Tibial artery (tissue), 4 donors: ENCODE data around the gene EREG.

Source experiments
- DNase-seq, 2 donors: peaks; one replicate each; pipeline ENCODE4 v3.0.0-alpha.2; 2019
- H3K27ac ChIP-seq, 2 donors: fragments of 200-600 bp; sonication (generic) in 1 of 2; 1 replicate in 1 of 2; 2 replicates in 1 of 2; pipeline ENCODE4 v1.5.1; 2018 to 2019; ENCODE audit warnings: mild to moderate bottlenecking in 1 of 2
- H3K27me3 ChIP-seq, 2 donors: fragments of 200-600 bp; sonication (generic) in 1 of 2; one replicate each; pipeline versions ENCODE4 v1.5.1 to v1.6.0; 2016 to 2019
- H3K36me3 ChIP-seq, 3 donors: fragments of 200-600 bp; sonication (generic) in 2 of 3; one replicate each; pipeline ENCODE4 v1.5.1; 2016 to 2019; ENCODE audit warnings: mild to moderate bottlenecking in 2 of 3
- H3K4me1 ChIP-seq, 4 donors: fragments of 200-600 bp; sonication (generic) in 2 of 4; 1 replicate in 3 of 4; 2 replicates in 1 of 4; pipeline ENCODE4 v1.5.1; 2016 to 2019
- H3K4me3 ChIP-seq, 2 donors: fragments of 200-600 bp; sonication (generic) in 1 of 2; 1 replicate in 1 of 2; 2 replicates in 1 of 2; pipeline ENCODE4 v1.5.1; 2018 to 2019; ENCODE audit warnings: mild to moderate bottlenecking in 2 of 2
- H3K9me3 ChIP-seq, 3 donors: fragments of 200-600 bp; sonication (generic) in 1 of 3; one replicate each; pipeline ENCODE4 v1.5.1; 2016 to 2019
- CTCF ChIP-seq, 2 experiments: fragments of 200-600 bp in 1 of 2; fragments of 450-650 bp in 1 of 2; IDR thresholded peaks; one replicate each; pipeline ENCODE4 v1.5.1; 2017 to 2019; ENCODE audit warnings: antibody characterized with exemption in 2 of 2, mild to moderate bottlenecking in 1 of 2, moderate library complexity in 1 of 2
- intact Hi-C: fragments of 100-400 bp; cut with DNase I; formaldehyde crosslinking; loops from one replicate; pipeline ENCODE4 v1.15.0; 2023; ENCODE audit warnings: low total_unique reads

EREG gene

GRCh38 chr4:74374128-74374527 is 9.2 kb downstream of the EREG start:
- no peak overlapping the region for H3K4me3 ChIP-seq
- no peaks in the 10 kb centered on the region for H3K27me3 ChIP-seq
- no peaks in the 10 kb centered on the region for H3K4me1 ChIP-seq
- no peak overlapping the region for H3K27ac ChIP-seq
- H3K9me3 ChIP-seq: no peaks in the 10 kb centered on the region
- no peaks in the 10 kb centered on the region for H3K36me3 ChIP-seq
- DNase-seq: no peak
- TF ChIP-seq CTCF (IDR thresholded peaks at IDR 0.05): no peak
- intact Hi-C loops: loop anchor here (10.0 kb wide), 1 partner anchor 301 kb away; no protein-coding TSS in a partner anchor

DNA sequence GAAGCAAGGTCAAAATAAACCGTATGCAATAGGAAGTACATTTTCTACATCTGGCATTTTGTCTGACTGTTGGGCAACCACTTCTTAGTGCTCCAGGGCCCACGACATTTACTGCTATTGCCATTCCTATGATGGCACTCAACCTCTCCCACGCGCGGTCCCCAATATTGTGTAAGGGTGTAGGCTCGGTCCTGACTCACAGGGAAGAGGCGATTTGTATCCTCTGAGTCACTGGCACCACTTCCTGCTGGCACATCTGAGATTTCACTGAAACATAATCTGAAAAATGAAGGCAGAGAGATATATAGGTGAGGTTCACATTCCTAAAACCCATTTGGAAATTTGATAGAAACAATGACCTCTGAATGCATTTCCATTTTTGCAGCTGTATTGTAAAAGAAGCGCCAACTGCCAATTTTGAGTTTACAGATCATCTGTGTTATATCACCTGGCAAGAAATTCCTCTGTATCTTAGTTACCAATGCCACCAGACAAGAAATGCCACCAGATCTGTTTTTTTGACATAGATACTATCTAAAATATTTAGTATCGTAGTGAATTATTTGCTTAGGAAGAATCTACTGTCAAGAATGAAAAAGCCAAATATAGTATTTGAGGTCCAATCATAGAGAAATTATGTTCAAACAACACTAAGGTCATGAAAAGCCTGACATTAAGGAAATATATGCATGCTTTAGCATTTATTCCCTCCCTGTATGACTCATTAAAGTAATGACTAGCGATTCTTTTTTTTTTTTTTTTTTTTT is 9.8 kb downstream of the EREG start:
- no peak for TF ChIP-seq CTCF (IDR thresholded peaks at IDR 0.05)

DNA sequence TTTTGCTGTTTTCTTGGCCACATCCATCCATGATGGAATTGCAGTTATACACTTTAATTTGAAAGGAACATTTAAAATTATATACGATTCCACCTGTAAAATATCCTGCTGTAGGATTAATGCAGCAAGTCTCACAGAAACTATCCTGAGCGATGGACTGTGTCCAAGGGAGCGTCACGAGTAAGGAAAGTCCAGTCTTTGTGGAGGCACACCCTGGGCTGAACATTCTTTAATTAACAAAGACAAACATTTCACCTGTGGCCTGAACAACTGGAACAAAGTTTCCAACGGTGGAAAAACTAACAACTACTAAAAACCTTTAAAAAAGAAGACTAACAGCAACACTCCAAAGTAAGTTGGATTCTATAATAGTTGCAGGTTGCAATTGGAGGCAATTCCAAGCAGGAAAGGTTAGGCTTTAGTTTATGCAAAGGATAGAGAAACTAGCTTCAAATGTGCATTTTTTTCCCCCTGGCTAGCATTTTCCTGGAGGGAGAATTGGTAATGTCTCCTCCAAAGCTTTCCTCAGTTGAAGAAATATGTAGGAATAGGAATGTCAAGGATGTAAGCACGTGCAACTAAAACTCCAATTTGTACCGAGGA is 11.0 kb downstream of the EREG start:
- intact Hi-C loops: loop anchor here (5.0 to 10.0 kb wide), 2 partner anchors 156 to 299 kb away; no protein-coding TSS in a partner anchor
- Histone ChIP-seq H3K27me3 (no peaks in the 10 kb centered on the region), H3K36me3 (no peaks in the 10 kb centered on the region), H3K4me3 (no peak overlapping the region), H3K4me1 (no peaks in the 10 kb centered on the region), H3K27ac (no peak overlapping the region), H3K9me3 (no peaks in the 10 kb centered on the region)
- no peak for DNase-seq
- no peak for TF ChIP-seq CTCF (IDR thresholded peaks at IDR 0.05)

More for the DNA sequence above, 9.8 kb downstream of the EREG start:
- H3K4me1 ChIP-seq: no peaks in the 10 kb centered on the region
- H3K36me3 ChIP-seq: no peaks in the 10 kb centered on the region
- DNase-seq: no peak
- H3K27me3 ChIP-seq: no peaks in the 10 kb centered on the region
- no peak overlapping the region for H3K4me3 ChIP-seq
- H3K9me3 ChIP-seq: no peaks in the 10 kb centered on the region
- H3K27ac ChIP-seq: no peak overlapping the region
- intact Hi-C loops: loop anchor here (5.0 to 10.0 kb wide), 2 partner anchors 158 to 300 kb away; no protein-coding TSS in a partner anchor

- no peak for DNase-seq
- intact Hi-C loops: loop anchor here (5.0 to 10.0 kb wide), 2 partner anchors 155 to 298 kb away; no protein-coding TSS in a partner anchor
- Histone ChIP-seq H3K4me3 (no peak overlapping the region), H3K36me3 (no peaks in the 10 kb centered on the region), H3K27ac (no peak overlapping the region), H3K4me1 (no peaks in the 10 kb centered on the region), H3K9me3 (no peaks in the 10 kb centered on the region), H3K27me3 (no peaks in the 10 kb centered on the region)
- TF ChIP-seq CTCF (IDR thresholded peaks at IDR 0.05): peak; percentile 56 to 65
These were observed 12.0 kb downstream of the EREG start for GRCh38 chr4:74376888-74377483.

GRCh38 chr4:74377714-74378113 is 12.8 kb downstream of the EREG start:
- Histone ChIP-seq H3K4me1 (no peaks in the 10 kb centered on the region), H3K36me3 (no peaks in the 10 kb centered on the region), H3K27me3 (no peaks in the 10 kb centered on the region), H3K27ac (no peak overlapping the region), H3K9me3 (no peaks in the 10 kb centered on the region), H3K4me3 (no peak overlapping the region)
- intact Hi-C loops: loop anchor here (5.0 to 10.0 kb wide), 2 partner anchors 155 to 297 kb away; no protein-coding TSS in a partner anchor
- TF ChIP-seq CTCF (IDR thresholded peaks at IDR 0.05): no peak
- DNase-seq: no peak
